Panc1 (cell line): ENCODE measurements around the gene EDN2. TPM values are rescaled to one million over a fixed set of nuclear protein-coding genes. Genes with fewer than 3 reads are reported as not detected.

ENCODE experiments used
- ATAC-seq: fragments of 200-7000 bp; cut with Tn5 transposase; 2 replicates; pipeline ENCODE4 v1.9.1; 2020; ENCODE audit warnings: mild to moderate bottlenecking, moderate library complexity
- BruUV-seq: library from RNA; stranded (reverse); fragments of 400-500 nt; replicated peaks from 2 replicates; lab custom pipeline; 2021; lab: Mats Ljungman, UMichigan
- CTCF ChIA-PET: fragments of 300-600 bp; sonication (Branson Sonifier 250); formaldehyde crosslinking; loops from one replicate; lab custom pipeline; 2022; ENCODE audit warnings: antibody characterized with exemption; lab: Charles Lee
- POLR2A ChIA-PET: fragments of 300-600 bp; sonication (Branson Sonifier 250); formaldehyde crosslinking; loops from one replicate; lab custom pipeline; 2022; ENCODE audit warnings: antibody characterized with exemption; lab: Charles Lee
- DNase-seq: peaks from one replicate; pipeline ENCODE4 v3.0.0-alpha.2; 2010; ENCODE audit warnings: low read depth, low spot score
- H3K27ac ChIP-seq: 2 replicates; pipeline ENCODE4 v1.5.1; 2011; ENCODE audit warnings: mild to moderate bottlenecking, low read length, inconsistent platforms
- H3K27me3 ChIP-seq: fragments of 200-500 bp; sonication (Bioruptor generic); 2 replicates; pipeline ENCODE4 v1.6.0; 2014; ENCODE audit warnings: low read length, inconsistent platforms; ENCODE audit not compliant: control insufficient read depth, insufficient read depth
- H3K36me3 ChIP-seq: fragments of 200-500 bp; sonication (Bioruptor generic); 2 replicates; pipeline ENCODE4 v1.5.1; 2014; ENCODE audit warnings: inconsistent platforms, mild to moderate bottlenecking, low read length, moderate library complexity; ENCODE audit not compliant: control insufficient read depth, insufficient read depth
- H3K4me1 ChIP-seq: 2 replicates; pipeline ENCODE4 v1.5.1; 2011; ENCODE audit warnings: inconsistent platforms, mild to moderate bottlenecking, low read length, moderate library complexity; ENCODE audit not compliant: control insufficient read depth, insufficient read depth
- H3K4me3 ChIP-seq, 2 experiments: 2 replicates each; pipeline ENCODE4 v1.5.1; 2011 to 2012; ENCODE audit warnings: low read depth in 2 of 2, low read length in 2 of 2, mild to moderate bottlenecking in 2 of 2, inconsistent platforms in 1 of 2, moderate library complexity in 1 of 2
- H3K9me3 ChIP-seq: fragments of 200-500 bp; sonication (Bioruptor generic); 2 replicates; pipeline ENCODE4 v1.5.1; 2014; ENCODE audit warnings: low read depth, mild to moderate bottlenecking, inconsistent platforms, low read length, moderate library complexity; ENCODE audit not compliant: control insufficient read depth, insufficient read depth
- POLR2AphosphoS5 ChIP-seq: IDR thresholded peaks from 2 replicates; pipeline ENCODE4 v1.6.1; 2012; ENCODE audit warnings: mild to moderate bottlenecking, low read depth, low read length, moderate library complexity
- SIN3A ChIP-seq: IDR thresholded peaks from 2 replicates; pipeline ENCODE4 v1.6.1; 2012; ENCODE audit warnings: low read depth, mild to moderate bottlenecking, low read length, moderate library complexity, borderline replicate concordance; ENCODE audit not compliant: insufficient read depth
- TCF7L2 ChIP-seq: IDR thresholded peaks from 2 replicates; pipeline ENCODE4 v1.6.1; 2011; ENCODE audit warnings: mild to moderate bottlenecking, low read depth, low read length, inconsistent platforms
- in situ Hi-C: cut with HindIII; loops from 2 replicates; pipeline ENCODE4 v1.10.0; 2016; ENCODE audit warnings: low sequenced_read_pairs, low pct_unique_long_range_greater_than_20kb
- intact Hi-C: fragments of 100-400 bp; cut with micrococcal nuclease; formaldehyde crosslinking; loops from one replicate; pipeline ENCODE4 v1.10.0; 2022; ENCODE audit not compliant: unreplicated experiment
- total RNA-seq: library from RNA; stranded (reverse); gene quantifications from one replicate; pipeline ENCODE4 v1.2.1, GENCODE V29; 2021; ENCODE audit not compliant: unreplicated experiment
- TF ChIP-seq, protein P1 (sequence below): fragments of 450-650 bp; IDR thresholded peaks from 2 replicates; pipeline ENCODE4 v1.5.1; 2017; ENCODE audit warnings: mild to moderate bottlenecking
- TF ChIP-seq, protein P2 (sequence below), 2 experiments: IDR thresholded peaks; 2 replicates each; pipeline ENCODE4 v1.6.1; 2011 to 2012; ENCODE audit warnings: low read depth in 2 of 2, control low read depth in 1 of 2, low read length in 1 of 2, mild to moderate bottlenecking in 1 of 2, moderate library complexity in 1 of 2; ENCODE audit not compliant: insufficient read depth in 1 of 2

Gene EDN2
- total RNA-seq, 1 experiment from 2014 or later = not detected

DNA sequence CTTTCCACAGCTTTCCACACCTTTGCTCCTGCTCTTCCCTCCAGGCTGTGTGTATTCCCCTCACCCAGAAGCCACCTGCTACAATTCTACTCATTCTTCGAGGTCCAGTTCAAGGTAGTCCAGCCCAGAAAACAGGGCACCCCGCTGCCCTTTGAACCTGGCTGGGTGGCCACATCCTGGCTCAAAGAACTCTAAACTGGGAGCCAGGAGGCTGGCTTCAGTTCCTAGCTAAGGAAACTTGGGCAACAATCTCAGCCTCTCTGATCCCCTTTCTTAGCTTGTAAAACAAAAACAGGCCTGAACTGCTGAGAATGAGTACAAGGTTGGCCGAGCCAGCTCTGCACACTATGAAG lies 4.7 kb downstream of the EDN2 start:
- intact Hi-C loops = no loop called here

DNA sequence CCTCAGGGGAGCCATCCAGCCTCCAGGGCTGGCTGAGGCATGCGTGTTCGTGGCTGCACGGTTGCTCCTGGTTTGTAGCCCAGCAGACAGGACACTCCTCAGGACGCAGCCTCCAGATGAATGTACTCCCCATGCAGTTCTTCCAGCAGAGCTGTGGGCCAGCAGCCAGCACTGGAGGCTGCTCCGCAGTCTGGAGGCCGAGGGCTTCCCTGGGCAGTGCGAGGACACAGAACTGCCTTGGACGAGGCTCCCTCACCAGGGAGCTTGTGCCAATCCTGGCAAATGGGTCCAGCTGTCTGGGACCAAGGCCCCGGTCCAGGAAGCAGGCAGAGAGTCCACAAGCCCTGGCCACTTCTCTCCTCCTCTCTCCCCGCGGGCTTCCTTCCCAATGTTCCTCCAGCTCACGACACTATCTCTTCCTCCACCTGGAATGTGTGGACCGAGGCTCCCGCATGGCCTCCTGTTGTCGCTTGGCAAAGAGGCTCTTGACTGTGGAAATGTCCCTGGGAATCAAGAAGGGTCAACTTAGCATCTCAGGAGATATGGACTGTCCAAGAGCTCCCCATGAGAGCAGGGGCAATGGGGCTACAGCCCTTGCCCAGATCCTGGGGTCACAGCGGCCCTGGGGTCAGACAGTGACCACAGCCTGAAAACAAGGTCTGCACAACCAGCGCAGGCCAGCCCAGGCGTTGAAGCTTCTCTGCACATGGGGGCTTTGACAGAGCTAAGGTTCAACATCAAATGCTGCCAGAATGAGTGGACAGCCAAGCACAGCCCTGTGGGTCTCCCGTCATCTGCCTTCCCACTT lies 5.3 kb downstream of the EDN2 start:
- no peak overlapping the region for H3K4me3 ChIP-seq
- BruUV-seq = no TSS peak
- CTCF ChIA-PET = interaction anchor here (0.7 kb wide), 1 partner anchor 16 kb away, joined by 4 read pairs; no protein-coding TSS in a partner anchor
- no peaks in the 10 kb centered on the region for H3K27me3 ChIP-seq
- intact Hi-C loops (no loop called here), in situ Hi-C loops (no loop called here)
- no peak overlapping the region for H3K27ac ChIP-seq
- TF ChIP-seq, protein P1, sequence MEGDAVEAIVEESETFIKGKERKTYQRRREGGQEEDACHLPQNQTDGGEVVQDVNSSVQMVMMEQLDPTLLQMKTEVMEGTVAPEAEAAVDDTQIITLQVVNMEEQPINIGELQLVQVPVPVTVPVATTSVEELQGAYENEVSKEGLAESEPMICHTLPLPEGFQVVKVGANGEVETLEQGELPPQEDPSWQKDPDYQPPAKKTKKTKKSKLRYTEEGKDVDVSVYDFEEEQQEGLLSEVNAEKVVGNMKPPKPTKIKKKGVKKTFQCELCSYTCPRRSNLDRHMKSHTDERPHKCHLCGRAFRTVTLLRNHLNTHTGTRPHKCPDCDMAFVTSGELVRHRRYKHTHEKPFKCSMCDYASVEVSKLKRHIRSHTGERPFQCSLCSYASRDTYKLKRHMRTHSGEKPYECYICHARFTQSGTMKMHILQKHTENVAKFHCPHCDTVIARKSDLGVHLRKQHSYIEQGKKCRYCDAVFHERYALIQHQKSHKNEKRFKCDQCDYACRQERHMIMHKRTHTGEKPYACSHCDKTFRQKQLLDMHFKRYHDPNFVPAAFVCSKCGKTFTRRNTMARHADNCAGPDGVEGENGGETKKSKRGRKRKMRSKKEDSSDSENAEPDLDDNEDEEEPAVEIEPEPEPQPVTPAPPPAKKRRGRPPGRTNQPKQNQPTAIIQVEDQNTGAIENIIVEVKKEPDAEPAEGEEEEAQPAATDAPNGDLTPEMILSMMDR = no peak
- TF ChIP-seq TCF7L2 = no peak
- TF ChIP-seq, protein P2, sequence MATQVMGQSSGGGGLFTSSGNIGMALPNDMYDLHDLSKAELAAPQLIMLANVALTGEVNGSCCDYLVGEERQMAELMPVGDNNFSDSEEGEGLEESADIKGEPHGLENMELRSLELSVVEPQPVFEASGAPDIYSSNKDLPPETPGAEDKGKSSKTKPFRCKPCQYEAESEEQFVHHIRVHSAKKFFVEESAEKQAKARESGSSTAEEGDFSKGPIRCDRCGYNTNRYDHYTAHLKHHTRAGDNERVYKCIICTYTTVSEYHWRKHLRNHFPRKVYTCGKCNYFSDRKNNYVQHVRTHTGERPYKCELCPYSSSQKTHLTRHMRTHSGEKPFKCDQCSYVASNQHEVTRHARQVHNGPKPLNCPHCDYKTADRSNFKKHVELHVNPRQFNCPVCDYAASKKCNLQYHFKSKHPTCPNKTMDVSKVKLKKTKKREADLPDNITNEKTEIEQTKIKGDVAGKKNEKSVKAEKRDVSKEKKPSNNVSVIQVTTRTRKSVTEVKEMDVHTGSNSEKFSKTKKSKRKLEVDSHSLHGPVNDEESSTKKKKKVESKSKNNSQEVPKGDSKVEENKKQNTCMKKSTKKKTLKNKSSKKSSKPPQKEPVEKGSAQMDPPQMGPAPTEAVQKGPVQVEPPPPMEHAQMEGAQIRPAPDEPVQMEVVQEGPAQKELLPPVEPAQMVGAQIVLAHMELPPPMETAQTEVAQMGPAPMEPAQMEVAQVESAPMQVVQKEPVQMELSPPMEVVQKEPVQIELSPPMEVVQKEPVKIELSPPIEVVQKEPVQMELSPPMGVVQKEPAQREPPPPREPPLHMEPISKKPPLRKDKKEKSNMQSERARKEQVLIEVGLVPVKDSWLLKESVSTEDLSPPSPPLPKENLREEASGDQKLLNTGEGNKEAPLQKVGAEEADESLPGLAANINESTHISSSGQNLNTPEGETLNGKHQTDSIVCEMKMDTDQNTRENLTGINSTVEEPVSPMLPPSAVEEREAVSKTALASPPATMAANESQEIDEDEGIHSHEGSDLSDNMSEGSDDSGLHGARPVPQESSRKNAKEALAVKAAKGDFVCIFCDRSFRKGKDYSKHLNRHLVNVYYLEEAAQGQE (IDR thresholded peaks at IDR 0.05; ENCODE audit: insufficient read depth in 1 of 2, low read depth in 2 of 2, low read length in 1 of 2) = no peak
- TF ChIP-seq SIN3A = no peak
- no peak for TF ChIP-seq POLR2AphosphoS5
- POLR2A ChIA-PET = no interaction called here
- H3K36me3 ChIP-seq = no peaks in the 10 kb centered on the region
- H3K4me1 ChIP-seq = no peaks in the 10 kb centered on the region; the same call in none of the 2 replicates
- ATAC-seq (no peak), DNase-seq (no peak)
- no peaks in the 10 kb centered on the region for H3K9me3 ChIP-seq

More for the DNA sequence above, 4.7 kb downstream of the EDN2 start:
- BruUV-seq = no TSS peak
- Histone ChIP-seq H3K4me1 (peaks cover 4% of the 10 kb centered on the region), H3K27ac (no peak overlapping the region), H3K36me3 (no peaks in the 10 kb centered on the region), H3K27me3 (no peaks in the 10 kb centered on the region), H3K4me3 (no peak overlapping the region), H3K9me3 (no peaks in the 10 kb centered on the region)
- ChIA-PET POLR2A (no interaction called here), CTCF (interaction anchor here (0.7 kb wide), 1 partner anchor 17 kb away, joined by 4 read pairs; no protein-coding TSS in a partner anchor)
- DNase-seq = no peak
- TF ChIP-seq, protein P2 (IDR thresholded peaks at IDR 0.05; ENCODE audit: insufficient read depth in 1 of 2, low read depth in 2 of 2, low read length in 1 of 2) = no peak
- TF ChIP-seq, protein P1 = no peak
- no peak for TF ChIP-seq TCF7L2
- in situ Hi-C loops = no loop called here
- ATAC-seq = no peak
